Measurements from ENCODE around the gene PDE3B.
"Not testable (repeated sequence)": the region's sequence is repeated elsewhere in the genome, so short reads cannot be mapped to it uniquely, and the experiment has no call there.

Gene PDE3B

GRCh38 chr11:14722496-14722895 is 78.9 kb downstream of the PDE3B start:
- TF ChIP-seq GATA1 (IDR thresholded peaks at IDR 0.05; ENCODE audit: low read depth, low read length) (no peak), POLR2A (IDR thresholded peaks at IDR 0.05; ENCODE audit: low read length) (no peak)
- no peak for DNase-seq

- TF ChIP-seq POLR2A (IDR thresholded peaks at IDR 0.05; ENCODE audit: low read length): no peak
- TF ChIP-seq GATA1 (IDR thresholded peaks at IDR 0.05; ENCODE audit: low read depth, low read length): no peak
Measured at GRCh38 chr11:14725150-14725549, 81.5 kb downstream of the PDE3B start.

GRCh38 chr11:14727215-14727614 is 83.6 kb downstream of the PDE3B start:
- no peak for TF ChIP-seq POLR2A (IDR thresholded peaks at IDR 0.05; ENCODE audit: low read length)
- no peak for TF ChIP-seq GATA1 (IDR thresholded peaks at IDR 0.05; ENCODE audit: low read depth, low read length)
- DNase-seq: no peak

More at GRCh38 chr11:14725150-14725549, 81.5 kb downstream of the PDE3B start:
- no peak for DNase-seq

GRCh38 chr11:14727746-14728145 is 84.1 kb downstream of the PDE3B start:
- TF ChIP-seq POLR2A (IDR thresholded peaks at IDR 0.05; ENCODE audit: low read length): no peak
- no peak for TF ChIP-seq GATA1 (IDR thresholded peaks at IDR 0.05; ENCODE audit: low read depth, low read length)
- no peak for DNase-seq

GRCh38 chr11:14740539-14740938 is 96.9 kb downstream of the PDE3B start:
- not testable (repeated sequence) for DNase-seq

- no peak for TF ChIP-seq POLR2A (IDR thresholded peaks at IDR 0.05; ENCODE audit: low read length)
- no peak for TF ChIP-seq GATA1 (IDR thresholded peaks at IDR 0.05; ENCODE audit: low read depth, low read length)
- DNase-seq: no peak
Measured at GRCh38 chr11:14741195-14741594, 97.6 kb downstream of the PDE3B start.

- no peak for TF ChIP-seq GATA1 (IDR thresholded peaks at IDR 0.05; ENCODE audit: low read depth, low read length)
- TF ChIP-seq POLR2A (IDR thresholded peaks at IDR 0.05; ENCODE audit: low read length): no peak
- no peak for DNase-seq
Measured at GRCh38 chr11:14742849-14743559, 99.4 kb downstream of the PDE3B start.

GRCh38 chr11:14743667-14744066 is 100.1 kb downstream of the PDE3B start:
- not testable (repeated sequence) for DNase-seq

- DNase-seq: no peak
- TF ChIP-seq GATA1 (IDR thresholded peaks at IDR 0.05; ENCODE audit: low read depth, low read length): no peak
- TF ChIP-seq POLR2A (IDR thresholded peaks at IDR 0.05; ENCODE audit: low read length): no peak
Measured at GRCh38 chr11:14746857-14747395, 103.3 kb downstream of the PDE3B start.

GRCh38 chr11:14748090-14748489 is 104.5 kb downstream of the PDE3B start:
- no peak for DNase-seq
- no peak for TF ChIP-seq GATA1 (IDR thresholded peaks at IDR 0.05; ENCODE audit: low read depth, low read length)
- no peak for TF ChIP-seq POLR2A (IDR thresholded peaks at IDR 0.05; ENCODE audit: low read length)

GRCh38 chr11:14750911-14751310 is 107.3 kb downstream of the PDE3B start:
- DNase-seq: no peak
- TF ChIP-seq POLR2A (IDR thresholded peaks at IDR 0.05; ENCODE audit: low read length): no peak
- no peak for TF ChIP-seq GATA1 (IDR thresholded peaks at IDR 0.05; ENCODE audit: low read depth, low read length)

GRCh38 chr11:14751975-14752407 is 108.4 kb downstream of the PDE3B start:
- DNase-seq: no peak
- TF ChIP-seq GATA1 (IDR thresholded peaks at IDR 0.05; ENCODE audit: low read depth, low read length): no peak
- TF ChIP-seq POLR2A (IDR thresholded peaks at IDR 0.05; ENCODE audit: low read length): no peak

- TF ChIP-seq GATA1 (IDR thresholded peaks at IDR 0.05; ENCODE audit: low read depth, low read length) (no peak), POLR2A (IDR thresholded peaks at IDR 0.05; ENCODE audit: low read length) (no peak)
- no peak for DNase-seq
Measured at GRCh38 chr11:14755140-14755539, 111.5 kb downstream of the PDE3B start.

- TF ChIP-seq POLR2A (IDR thresholded peaks at IDR 0.05; ENCODE audit: low read length) (no peak), GATA1 (IDR thresholded peaks at IDR 0.05; ENCODE audit: low read depth, low read length) (no peak)
- no peak for DNase-seq
Measured at GRCh38 chr11:14756349-14756748, 112.7 kb downstream of the PDE3B start.

- not testable (repeated sequence) for DNase-seq
Measured at GRCh38 chr11:14759300-14760012, 115.9 kb downstream of the PDE3B start.
